NCI-H748 (cell line): ENCODE data around the gene AMH.
A peak's percentile ranks its signal among the peaks of the same experiment; 100 is the strongest.
"Not testable (repeated sequence)": the region's sequence is repeated elsewhere in the genome, so short reads cannot be mapped to it uniquely, and the experiment has no call there.

Source experiments
- DNase-seq: peaks from one replicate; lab custom pipeline; 2025; ENCODE audit not compliant: unreplicated experiment; lab: John Stamatoyannopoulos, UW

Gene AMH

GRCh38 chr19:2268480-2268830 lies 19.3 kb downstream of the AMH start:
- no peak for DNase-seq

GRCh38 chr19:2268861-2269243 lies 19.7 kb downstream of the AMH start:
- DNase-seq, result no peak

GRCh38 chr19:2269244-2270156 lies 20.4 kb downstream of the AMH start:
- DNase-seq, result peak; percentile 91

GRCh38 chr19:2270157-2270422 lies 21.0 kb downstream of the AMH start:
- DNase-seq, result no peak

- DNase-seq, result peak; percentile 45
Measured at GRCh38 chr19:2270423-2271233, 21.5 kb downstream of the AMH start.

- no peak for DNase-seq
Measured at GRCh38 chr19:2271234-2272103, 22.3 kb downstream of the AMH start.

GRCh38 chr19:2273356-2274184 lies 24.4 kb downstream of the AMH start:
- DNase-seq, result no peak

GRCh38 chr19:2274185-2274711 lies 25.1 kb downstream of the AMH start:
- DNase-seq, result no peak

- DNase-seq, result peak; percentile 52
Measured at GRCh38 chr19:2274931-2275535, 25.9 kb downstream of the AMH start.

- no peak for DNase-seq
Measured at GRCh38 chr19:2275588-2276428, 26.7 kb downstream of the AMH start.

- DNase-seq, result no peak
Measured at GRCh38 chr19:2276429-2276986, 27.4 kb downstream of the AMH start.

GRCh38 chr19:2277138-2277537 lies 28.0 kb downstream of the AMH start:
- no peak for DNase-seq

GRCh38 chr19:2278459-2279158 lies 29.5 kb downstream of the AMH start:
- no peak for DNase-seq

GRCh38 chr19:2280633-2281264 lies 31.6 kb downstream of the AMH start:
- DNase-seq, result no peak

GRCh38 chr19:2281265-2282061 lies 32.3 kb downstream of the AMH start:
- DNase-seq, result not testable (repeated sequence)

GRCh38 chr19:2282062-2282861 lies 33.1 kb downstream of the AMH start, which contains the start of gene PEAK3:
PEAK3 (minus strand) TSS chr19:2282175; CDS start chr19:2280931, 1,244 bp downstream.
- no peak for DNase-seq
